Measurements from ENCODE around the gene ARMCX5. TPM values are rescaled to one million over a fixed set of nuclear protein-coding genes. Genes with fewer than 3 reads are reported as not detected.

ARMCX5 gene
- total RNA-seq, 1 experiment from 2014 or later, result 5.7 TPM

GRCh38 chrX:102604327-102604726 lies 5.0 kb downstream of the ARMCX5 start:
- no peaks in the 10 kb centered on the region for H3K27me3 ChIP-seq (ENCODE audit: insufficient read depth, low read depth)
- H3K9me3 ChIP-seq (ENCODE audit: insufficient read depth, low read depth), result no peaks in the 10 kb centered on the region
- H3K79me2 ChIP-seq (ENCODE audit: low read depth), result no peaks in the 10 kb centered on the region
- CTCF ChIA-PET, result no interaction called here
- H3K4me3 ChIP-seq, result no peak overlapping the region
- no peak overlapping the region for H2AFZ ChIP-seq
- H3K27ac ChIP-seq, result no peak overlapping the region
- no peak overlapping the region for H3K4me2 ChIP-seq
- POLR2A ChIA-PET (ENCODE audit: unreplicated experiment), result no interaction called here
- intact Hi-C loops (cut with micrococcal nuclease; ENCODE audit: unreplicated experiment), result no loop called here
- no peak for TF ChIP-seq EZH2 (IDR thresholded peaks at IDR 0.05; ENCODE audit: low read depth)
- H3K9me2 ChIP-seq (ENCODE audit: insufficient read depth), result no peaks in the 10 kb centered on the region
- no peaks in the 10 kb centered on the region for H3K36me3 ChIP-seq (ENCODE audit: low read depth)
- H4K20me1 ChIP-seq (ENCODE audit: insufficient read depth), result no peaks in the 10 kb centered on the region
- BruUV-seq (replicated peaks), result no TSS peak
- DNase-seq, result no peak
- H3F3A ChIP-seq (ENCODE audit: insufficient read depth, low read depth), result no peaks in the 10 kb centered on the region
- no peaks in the 10 kb centered on the region for H3K4me1 ChIP-seq (replicated peaks; ENCODE audit: insufficient read depth)

- no peaks in the 10 kb centered on the region for H3K27me3 ChIP-seq (ENCODE audit: insufficient read depth, low read depth)
- H3K4me3 ChIP-seq, result no peak overlapping the region
- no peaks in the 10 kb centered on the region for H3K36me3 ChIP-seq (ENCODE audit: low read depth)
- intact Hi-C loops (cut with micrococcal nuclease; ENCODE audit: unreplicated experiment), result no loop called here
- no peaks in the 10 kb centered on the region for H4K20me1 ChIP-seq (ENCODE audit: insufficient read depth)
- H3K27ac ChIP-seq, result no peak overlapping the region
- no TSS peak for BruUV-seq (replicated peaks)
- no peak for DNase-seq
- no peaks in the 10 kb centered on the region for H3K9me2 ChIP-seq (ENCODE audit: insufficient read depth)
- no peaks in the 10 kb centered on the region for H3K4me1 ChIP-seq (replicated peaks; ENCODE audit: insufficient read depth)
- H3K79me2 ChIP-seq (ENCODE audit: low read depth), result no peaks in the 10 kb centered on the region
- no peaks in the 10 kb centered on the region for H3K9me3 ChIP-seq (ENCODE audit: insufficient read depth, low read depth)
- ChIA-PET CTCF (no interaction called here), POLR2A (ENCODE audit: unreplicated experiment) (no interaction called here)
- H2AFZ ChIP-seq, result no peak overlapping the region
- no peak for TF ChIP-seq EZH2 (IDR thresholded peaks at IDR 0.05; ENCODE audit: low read depth)
- no peak for TF ChIP-seq CTCF (conservative IDR thresholded peaks at IDR 0.05)
- H3K4me2 ChIP-seq, result no peak overlapping the region
- H3F3A ChIP-seq (ENCODE audit: insufficient read depth, low read depth), result no peaks in the 10 kb centered on the region
These were observed 6.8 kb downstream of the ARMCX5 start for GRCh38 chrX:102606115-102606514.

- no peak overlapping the region for H3K4me3 ChIP-seq
- H3K27me3 ChIP-seq (ENCODE audit: insufficient read depth, low read depth), result no peaks in the 10 kb centered on the region
- no TSS peak for BruUV-seq (replicated peaks)
- H3F3A ChIP-seq (ENCODE audit: insufficient read depth, low read depth), result no peaks in the 10 kb centered on the region
- DNase-seq, result no peak
- no peaks in the 10 kb centered on the region for H3K36me3 ChIP-seq (ENCODE audit: low read depth)
- no peak overlapping the region for H3K27ac ChIP-seq
- TF ChIP-seq CTCF (conservative IDR thresholded peaks at IDR 0.05), result no peak
- TF ChIP-seq EZH2 (IDR thresholded peaks at IDR 0.05; ENCODE audit: low read depth), result no peak
- intact Hi-C loops (cut with micrococcal nuclease; ENCODE audit: unreplicated experiment), result no loop called here
- ChIA-PET POLR2A (ENCODE audit: unreplicated experiment) (no interaction called here), CTCF (no interaction called here)
- no peaks in the 10 kb centered on the region for H3K79me2 ChIP-seq (ENCODE audit: low read depth)
- H2AFZ ChIP-seq, result no peak overlapping the region
- no peaks in the 10 kb centered on the region for H4K20me1 ChIP-seq (ENCODE audit: insufficient read depth)
- no peaks in the 10 kb centered on the region for H3K9me2 ChIP-seq (ENCODE audit: insufficient read depth)
- H3K9me3 ChIP-seq (ENCODE audit: insufficient read depth, low read depth), result no peaks in the 10 kb centered on the region
- H3K4me2 ChIP-seq, result no peak overlapping the region
- H3K4me1 ChIP-seq (replicated peaks; ENCODE audit: insufficient read depth), result no peaks in the 10 kb centered on the region
These were observed 11.6 kb downstream of the ARMCX5 start for GRCh38 chrX:102610905-102611304.

GRCh38 chrX:102624105-102624504 lies 24.8 kb downstream of the ARMCX5 start:
- H3K79me2 ChIP-seq (ENCODE audit: low read depth), result no peaks in the 10 kb centered on the region
- TF ChIP-seq CTCF (conservative IDR thresholded peaks at IDR 0.05), result no peak
- no peak for TF ChIP-seq EZH2 (IDR thresholded peaks at IDR 0.05; ENCODE audit: low read depth)
- ChIA-PET POLR2A (ENCODE audit: unreplicated experiment) (no interaction called here), CTCF (no interaction called here)
- BruUV-seq (replicated peaks), result no TSS peak
- H3K4me2 ChIP-seq, result no peak overlapping the region
- no peaks in the 10 kb centered on the region for H4K20me1 ChIP-seq (ENCODE audit: insufficient read depth)
- no peak overlapping the region for H2AFZ ChIP-seq
- no peaks in the 10 kb centered on the region for H3K27me3 ChIP-seq (ENCODE audit: insufficient read depth, low read depth)
- DNase-seq, result no peak
- no peaks in the 10 kb centered on the region for H3K9me3 ChIP-seq (ENCODE audit: insufficient read depth, low read depth)
- no peaks in the 10 kb centered on the region for H3K36me3 ChIP-seq (ENCODE audit: low read depth)
- H3K27ac ChIP-seq, result no peak overlapping the region
- H3K4me3 ChIP-seq, result no peak overlapping the region
- intact Hi-C loops (cut with micrococcal nuclease; ENCODE audit: unreplicated experiment), result no loop called here
- H3K9me2 ChIP-seq (ENCODE audit: insufficient read depth), result no peaks in the 10 kb centered on the region
- H3F3A ChIP-seq (ENCODE audit: insufficient read depth, low read depth), result no peaks in the 10 kb centered on the region
- H3K4me1 ChIP-seq (replicated peaks; ENCODE audit: insufficient read depth), result no peaks in the 10 kb centered on the region
